Subcutaneous adipose tissue (tissue), 4 donors: ENCODE results near the gene NAT16. TPM values are rescaled to one million over a fixed set of nuclear protein-coding genes. Genes with fewer than 3 reads are reported as not detected.

Experiments
- CTCF ChIP-seq: fragments of 450-650 bp; IDR thresholded peaks from one replicate; pipeline ENCODE4 v1.5.1; 2016; ENCODE audit warnings: low read depth, mild to moderate bottlenecking, control low read depth, antibody characterized with exemption, moderate library complexity
- total RNA-seq, 4 donors: library from RNA; depleted of rRNA; stranded (reverse); fragments of >200 nt; gene quantifications; one replicate each; pipeline ENCODE4 v1.1.0, GENCODE V29; 2016

NAT16 gene
- total RNA-seq: not detected

DNA sequence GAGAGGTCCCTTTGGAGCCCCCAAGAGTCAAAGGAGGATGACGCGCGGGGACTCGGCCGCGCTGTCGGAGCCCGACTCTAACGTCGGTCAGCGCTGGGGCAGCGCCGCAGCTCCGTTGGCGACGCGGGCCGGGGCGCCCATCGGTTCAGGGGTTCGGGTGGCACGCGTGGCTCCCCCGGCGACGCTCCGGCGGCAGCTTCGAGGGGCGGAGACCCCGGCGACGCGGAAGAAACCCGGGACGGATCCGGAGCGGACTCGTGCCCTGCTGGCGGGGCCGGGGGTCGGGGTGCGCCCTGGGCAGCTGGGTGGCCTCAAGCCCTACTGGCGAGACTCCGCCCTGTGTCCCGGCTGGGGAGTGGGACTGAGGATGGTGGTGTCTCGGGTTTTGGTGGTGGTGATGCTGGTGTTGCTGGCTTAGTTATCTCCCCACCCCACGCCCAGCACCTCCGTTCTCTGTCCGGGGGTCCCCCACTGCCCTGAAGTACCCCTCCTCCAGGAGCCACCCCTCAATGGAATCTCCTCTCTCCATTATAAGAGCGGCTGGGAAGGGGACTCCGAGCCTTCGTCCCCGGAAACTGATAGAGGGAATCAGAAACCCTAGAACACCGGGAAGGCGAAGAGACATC lies at the start of gene NAT16:
NAT16 (minus strand) TSS at position 164 of the 626 bp plus-strand sequence. CDS start 5,486 bp downstream, outside the sequence.
- TF ChIP-seq CTCF: no peak

- no peak for TF ChIP-seq CTCF
These were observed 46.6 kb upstream of the NAT16 start for GRCh38 chr7:101226721-101227120.

GRCh38 chr7:101225650-101226049 lies 45.6 kb upstream of the NAT16 start:
- no peak for TF ChIP-seq CTCF

DNA sequence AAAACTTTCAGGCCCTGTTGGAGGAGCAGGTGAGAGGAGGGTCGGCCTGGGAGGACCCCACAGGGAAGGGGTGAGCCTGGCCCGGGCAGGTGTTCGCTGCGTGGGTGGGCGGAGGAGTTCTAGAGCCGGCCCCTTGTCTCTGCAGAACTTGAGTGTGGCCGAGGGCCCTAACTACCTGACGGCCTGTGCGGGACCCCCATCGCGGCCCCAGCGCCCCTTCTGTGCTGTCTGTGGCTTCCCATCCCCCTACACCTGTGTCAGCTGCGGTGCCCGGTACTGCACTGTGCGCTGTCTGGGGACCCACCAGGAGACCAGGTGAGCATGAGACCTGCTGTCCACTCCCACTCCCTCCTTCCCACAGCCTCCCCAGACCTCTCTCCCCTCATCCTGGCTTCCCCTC lies 43.4 kb upstream of the NAT16 start:
- no peak for TF ChIP-seq CTCF

- no peak for TF ChIP-seq CTCF
These were observed 42.3 kb upstream of the NAT16 start for GRCh38 chr7:101222275-101222830.

GRCh38 chr7:101220295-101220694 lies 40.2 kb upstream of the NAT16 start:
- TF ChIP-seq CTCF: no peak

GRCh38 chr7:101218236-101219125 lies 38.4 kb upstream of the NAT16 start:
- no peak for TF ChIP-seq CTCF
